Left lobe of liver (tissue), 2 donors: ENCODE data around the gene MED27. TPM values are rescaled to one million over a fixed set of nuclear protein-coding genes. Genes with fewer than 3 reads are reported as not detected.

Source experiments
- ATAC-seq: fragments of 200-7000 bp; cut with Tn5 transposase; one replicate; pipeline ENCODE4 v1.9.1; 2020; ENCODE audit warnings: mild to moderate bottlenecking, moderate library complexity
- DNase-seq: peaks from one replicate; pipeline ENCODE4 v3.0.0-alpha.2; 2020; ENCODE audit warnings: low spot score
- total RNA-seq: library from RNA; stranded (reverse); gene quantifications from one replicate; pipeline ENCODE4 v1.2.1, GENCODE V29; 2021
- donor health status: DM: no; HTN: no; CAD: no; lungs with moderate emphysema.
- donor health status: DM: no; HTN: yes; CAD: no.

Gene MED27
- 4.8 TPM for total RNA-seq

GRCh38 chr9:132079391-132080091 lies at the start of gene MED27:
Gene MED27 (minus strand): TSS chr9:132079867. CDS start chr9:132079844, 23 bp downstream.
- peak; percentile 98 for ATAC-seq
- DNase-seq: peak; percentile 92

GRCh38 chr9:132127888-132128534 lies 48.3 kb upstream of the MED27 start:
- no peak for ATAC-seq
- no peak for DNase-seq

- DNase-seq (no peak), ATAC-seq (no peak)
Measured at GRCh38 chr9:132126680-132127236, 47.1 kb upstream of the MED27 start.

GRCh38 chr9:132125944-132126679 lies 46.4 kb upstream of the MED27 start:
- no peak for ATAC-seq
- DNase-seq: no peak

GRCh38 chr9:132125361-132125760 lies 45.7 kb upstream of the MED27 start:
- ATAC-seq (no peak), DNase-seq (no peak)

- DNase-seq: no peak
- ATAC-seq: no peak
Measured at GRCh38 chr9:132124800-132125199, 45.1 kb upstream of the MED27 start.

GRCh38 chr9:132121021-132121420 lies 41.4 kb upstream of the MED27 start:
- no peak for DNase-seq
- no peak for ATAC-seq

GRCh38 chr9:132117694-132118093 lies 38.0 kb upstream of the MED27 start:
- ATAC-seq (no peak), DNase-seq (no peak)

GRCh38 chr9:132116583-132116982 lies 36.9 kb upstream of the MED27 start:
- DNase-seq: no peak
- ATAC-seq: no peak

GRCh38 chr9:132114102-132114707 lies 34.5 kb upstream of the MED27 start:
- ATAC-seq (peak; percentile 95), DNase-seq (peak; percentile 54)

GRCh38 chr9:132109291-132109690 lies 29.6 kb upstream of the MED27 start:
- ATAC-seq: no peak
- DNase-seq: no peak

GRCh38 chr9:132108728-132109127 lies 29.1 kb upstream of the MED27 start:
- no peak for ATAC-seq

GRCh38 chr9:132099741-132100407 lies 20.2 kb upstream of the MED27 start:
- DNase-seq (no peak), ATAC-seq (no peak)

More at GRCh38 chr9:132108728-132109127, 29.1 kb upstream of the MED27 start:
- no peak for DNase-seq

GRCh38 chr9:132099167-132099566 lies 19.5 kb upstream of the MED27 start:
- no peak for ATAC-seq
- DNase-seq: no peak

GRCh38 chr9:132094314-132094791 lies 14.7 kb upstream of the MED27 start:
- DNase-seq (no peak), ATAC-seq (no peak)

GRCh38 chr9:132090771-132091170 lies 11.1 kb upstream of the MED27 start:
- no peak for ATAC-seq
- no peak for DNase-seq

GRCh38 chr9:132087438-132088030 lies 7.9 kb upstream of the MED27 start:
- DNase-seq (no peak), ATAC-seq (no peak)

GRCh38 chr9:132082188-132082587 lies 2.5 kb upstream of the MED27 start:
- ATAC-seq (no peak), DNase-seq (no peak)

GRCh38 chr9:132078699-132079356 lies 839 bp downstream of the MED27 start:
- DNase-seq: no peak

More at GRCh38 chr9:132078699-132079356, 839 bp downstream of the MED27 start:
- ATAC-seq: peak; percentile 35
